Left forelimb (tissue), 1 donor: ENCODE measurements around the gene ENO2.
"Not testable (repeated sequence)": the region's sequence is repeated elsewhere in the genome, so short reads cannot be mapped to it uniquely, and the experiment has no call there.

Experiments used
- DNase-seq: peaks from one replicate; pipeline ENCODE4 v3.0.0-alpha.2; 2018; ENCODE audit warnings: low spot score

Gene ENO2

DNA sequence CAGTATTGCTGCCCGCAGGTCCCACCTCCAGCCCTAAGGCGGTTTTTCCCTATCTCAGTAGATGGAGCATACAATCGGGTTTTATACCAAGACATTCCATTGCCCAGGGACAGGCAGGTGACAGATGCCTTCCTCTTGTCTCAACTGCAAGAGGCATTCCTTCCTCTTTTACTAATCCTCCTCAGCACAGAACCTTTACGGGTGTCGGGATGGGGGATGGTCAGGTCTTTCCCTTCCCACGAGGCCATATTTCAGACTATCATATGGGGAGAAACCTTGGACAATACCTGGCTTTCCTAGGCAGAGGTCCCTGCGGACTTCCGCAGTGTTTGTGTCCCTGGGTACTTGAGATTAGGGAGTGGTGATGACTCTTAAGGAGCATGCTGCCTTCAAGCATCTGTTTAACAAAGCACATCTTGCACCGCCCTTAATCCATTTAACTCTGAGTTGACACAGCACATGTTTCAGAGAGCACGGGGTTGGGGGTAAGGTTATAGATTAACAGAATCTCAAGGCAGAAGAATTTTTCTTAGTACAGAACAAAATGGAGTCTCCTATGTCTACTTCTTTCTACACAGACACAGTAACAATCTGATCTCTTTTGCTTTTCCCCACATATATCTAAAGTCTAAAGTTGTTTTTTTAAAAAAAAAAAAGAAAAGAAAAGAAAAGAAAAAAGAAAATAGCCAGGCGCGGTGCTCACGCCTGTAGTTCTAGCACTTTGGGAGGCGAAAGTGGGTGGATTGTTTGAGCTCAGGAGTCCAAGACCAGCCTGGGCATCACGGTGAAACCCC, 28.0 kb upstream of the ENO2 start:
- not testable (repeated sequence) for DNase-seq

DNA sequence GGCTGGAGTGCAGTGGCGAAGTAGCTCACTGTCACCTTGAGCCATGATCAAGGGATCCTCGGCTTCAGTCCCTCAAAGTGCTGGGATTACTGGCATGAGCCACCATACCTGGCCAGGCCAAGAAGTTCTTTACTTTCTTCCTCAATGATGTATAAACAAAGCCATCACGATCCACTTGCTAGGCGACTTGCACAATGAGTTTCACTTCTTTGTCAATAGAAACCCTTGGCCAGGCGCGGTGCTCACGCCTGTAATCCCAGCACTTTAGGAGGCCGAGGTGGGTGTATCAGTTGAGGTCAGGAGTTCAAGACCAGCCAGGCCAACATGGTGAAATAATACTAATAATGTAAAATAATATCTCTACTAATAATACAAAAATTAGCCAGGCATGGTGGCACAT, 26.9 kb upstream of the ENO2 start:
- no peak for DNase-seq

DNA sequence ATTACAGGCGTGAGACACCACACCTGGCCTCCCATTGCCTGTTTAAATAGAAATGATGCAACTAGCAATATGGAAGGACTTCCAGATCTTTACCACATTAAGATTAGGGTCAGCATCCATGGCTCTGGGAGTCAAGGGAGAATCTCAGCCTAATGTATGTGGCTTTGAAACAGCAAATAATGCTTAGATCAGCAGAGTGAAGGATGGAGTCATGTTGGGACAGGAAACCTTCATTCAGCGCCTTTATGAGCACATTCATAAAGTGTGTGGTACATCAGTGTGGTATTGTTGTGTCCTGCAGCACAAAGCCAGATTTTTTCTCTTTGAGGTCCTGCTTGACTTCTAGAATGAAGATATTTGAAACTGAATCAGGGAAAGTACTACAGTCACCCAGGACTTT, 26.0 kb upstream of the ENO2 start:
- DNase-seq: no peak

DNA sequence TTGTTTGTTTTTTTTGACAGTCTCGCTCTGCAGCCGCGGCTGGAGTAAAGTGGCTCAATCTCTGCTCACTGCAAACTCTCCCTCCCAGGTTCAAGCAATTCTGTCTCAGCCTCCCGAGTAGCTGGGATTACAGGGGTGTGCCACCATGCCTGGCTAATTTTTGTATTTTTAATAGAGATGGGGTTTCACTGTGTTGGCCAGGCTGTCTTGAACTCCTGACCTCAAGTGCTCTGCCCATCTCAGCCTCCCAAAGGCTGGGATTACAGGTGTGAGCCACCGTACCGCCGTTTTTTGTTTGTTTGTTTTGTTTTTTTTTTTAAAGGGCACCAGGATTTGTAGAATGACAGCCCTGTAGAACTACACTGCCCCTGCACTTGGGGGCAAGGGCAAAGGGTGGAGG, 25.6 kb upstream of the ENO2 start:
- DNase-seq: not testable (repeated sequence)

DNA sequence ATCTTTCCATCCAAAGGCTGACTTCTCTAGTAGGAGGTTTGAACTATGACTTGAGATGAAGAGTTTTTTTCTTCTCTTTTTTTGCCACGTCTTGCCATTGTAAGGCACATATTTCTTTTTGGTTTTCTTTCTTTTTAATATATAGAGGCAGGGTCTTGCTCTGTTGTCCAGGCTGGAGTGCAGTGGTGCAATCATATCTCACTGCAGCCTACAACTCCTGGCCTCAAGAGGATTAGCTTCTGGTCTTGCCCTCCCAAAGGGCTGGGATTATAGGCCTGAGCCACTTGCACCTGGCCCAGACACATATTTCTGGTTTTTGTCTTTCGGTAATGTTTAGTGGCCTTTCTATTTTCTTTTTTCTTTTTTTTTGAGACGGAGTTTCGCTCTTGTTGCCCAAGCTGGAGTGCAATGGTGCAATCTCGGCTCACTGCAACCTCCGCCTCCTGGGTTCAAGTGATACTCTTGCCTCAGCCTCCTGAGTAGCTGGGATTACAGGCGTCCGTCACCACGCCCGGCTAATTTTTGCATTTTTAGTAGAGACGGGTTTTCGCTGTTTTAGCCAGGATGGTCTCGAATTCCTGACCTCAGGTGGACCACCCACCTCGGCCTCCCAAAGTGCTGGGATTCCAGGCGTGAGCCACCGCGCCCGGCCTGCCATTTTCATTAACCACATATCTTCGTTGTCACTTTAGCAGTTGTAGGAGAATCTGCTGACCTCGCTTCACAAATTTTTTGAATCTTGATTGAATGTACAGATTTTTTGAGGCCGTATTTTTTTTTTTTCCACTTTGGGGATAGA, 24.4 kb upstream of the ENO2 start:
- DNase-seq: not testable (repeated sequence)

DNA sequence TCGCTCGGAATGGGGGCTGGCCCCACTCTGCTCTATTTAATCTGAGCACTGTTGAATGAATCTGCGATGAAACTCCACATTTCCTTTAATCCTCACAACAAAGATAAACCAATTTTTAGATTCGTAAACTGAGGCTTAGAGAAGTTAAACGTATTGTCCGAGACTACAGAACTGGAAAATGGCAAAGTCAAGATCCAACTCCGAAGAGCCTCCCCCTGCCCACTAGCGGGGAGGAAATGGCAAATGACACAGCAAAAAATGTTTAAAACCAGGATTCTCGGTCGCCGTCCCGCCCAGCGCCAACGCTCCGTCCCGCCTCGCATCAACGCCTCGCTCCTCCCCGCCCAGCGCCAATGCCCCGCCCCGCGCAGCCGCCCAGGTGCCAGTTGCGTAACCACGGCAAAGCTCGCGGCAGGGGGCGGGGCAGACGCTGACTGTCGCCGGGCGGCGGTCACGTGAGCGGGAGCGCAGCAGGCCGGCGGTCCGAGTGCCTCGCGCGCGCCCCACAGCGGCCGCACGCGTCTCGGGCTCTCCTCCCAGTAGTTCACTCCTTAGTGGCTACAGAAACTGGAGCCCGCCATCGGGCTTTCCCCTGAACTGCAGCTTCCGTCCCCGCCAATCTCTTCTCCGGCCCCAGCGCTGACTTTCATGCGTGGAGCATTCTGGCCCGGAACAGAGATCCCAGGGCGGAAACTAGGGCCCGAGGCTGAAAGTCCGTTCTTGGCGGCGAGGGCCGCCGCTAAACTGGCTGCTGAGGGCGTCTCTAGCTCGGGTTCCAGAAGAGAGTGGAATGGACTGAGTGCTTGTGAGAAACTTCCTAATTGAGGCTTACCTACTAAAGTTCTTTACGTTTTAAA, 23.4 kb upstream of the ENO2 start:
- peak; percentile 100 for DNase-seq

DNA sequence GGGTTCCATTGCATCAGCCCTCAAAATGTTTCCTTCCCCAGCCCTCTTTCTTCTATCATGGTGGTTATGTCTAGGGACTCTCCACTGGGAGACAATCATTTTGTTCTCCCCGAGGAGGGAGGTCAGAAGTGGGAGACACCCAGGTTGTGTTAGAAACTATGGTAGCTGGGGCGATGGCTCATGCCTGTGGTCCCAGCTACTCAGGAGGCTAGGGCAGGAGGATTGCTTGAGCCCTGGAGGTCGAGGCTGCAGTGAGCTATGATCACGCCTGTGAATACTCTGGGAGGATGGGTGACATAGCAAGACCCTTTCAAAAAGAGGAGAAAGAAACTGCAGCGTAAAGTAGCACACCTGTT, 22.8 kb upstream of the ENO2 start:
- DNase-seq: no peak

DNA sequence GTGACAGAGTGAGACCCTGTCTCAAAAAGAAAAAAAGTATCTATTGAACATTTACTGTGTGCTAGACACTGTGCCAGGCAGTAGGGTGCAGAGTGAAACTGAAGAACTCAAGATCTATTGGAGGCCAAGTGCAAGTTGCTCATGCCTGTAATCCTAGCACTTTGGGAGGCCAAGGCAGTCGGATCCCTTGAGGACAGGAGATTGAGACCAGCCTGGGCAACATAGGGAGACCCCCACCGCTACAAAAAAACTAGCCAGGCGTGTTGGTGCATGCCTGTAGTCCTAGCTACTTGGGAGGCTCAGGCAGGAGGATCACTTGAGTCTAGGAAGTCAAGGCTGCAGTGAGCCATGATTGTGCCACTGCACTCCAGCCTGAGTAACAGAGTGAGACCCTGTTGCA, 21.7 kb upstream of the ENO2 start:
- DNase-seq: not testable (repeated sequence)

DNA sequence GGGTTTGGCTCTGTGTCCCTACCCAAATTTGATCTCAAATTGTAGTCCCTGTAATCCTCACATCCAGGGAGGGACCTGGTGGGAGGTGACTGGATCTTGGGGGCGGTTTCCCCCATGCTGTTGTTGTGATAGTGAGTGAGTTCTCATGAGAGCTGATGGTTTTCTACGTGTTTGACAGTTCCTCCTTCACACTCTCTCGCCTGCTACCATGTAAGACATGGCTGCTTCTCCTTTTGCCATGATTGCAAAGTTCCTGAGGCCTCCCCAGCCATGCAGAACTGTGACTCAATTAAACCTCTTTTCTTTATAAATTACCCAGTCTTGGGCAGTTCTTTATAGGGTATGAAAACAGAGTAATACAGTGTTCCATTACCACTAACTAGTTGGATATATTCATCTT, 20.1 kb upstream of the ENO2 start:
- DNase-seq: no peak

DNA sequence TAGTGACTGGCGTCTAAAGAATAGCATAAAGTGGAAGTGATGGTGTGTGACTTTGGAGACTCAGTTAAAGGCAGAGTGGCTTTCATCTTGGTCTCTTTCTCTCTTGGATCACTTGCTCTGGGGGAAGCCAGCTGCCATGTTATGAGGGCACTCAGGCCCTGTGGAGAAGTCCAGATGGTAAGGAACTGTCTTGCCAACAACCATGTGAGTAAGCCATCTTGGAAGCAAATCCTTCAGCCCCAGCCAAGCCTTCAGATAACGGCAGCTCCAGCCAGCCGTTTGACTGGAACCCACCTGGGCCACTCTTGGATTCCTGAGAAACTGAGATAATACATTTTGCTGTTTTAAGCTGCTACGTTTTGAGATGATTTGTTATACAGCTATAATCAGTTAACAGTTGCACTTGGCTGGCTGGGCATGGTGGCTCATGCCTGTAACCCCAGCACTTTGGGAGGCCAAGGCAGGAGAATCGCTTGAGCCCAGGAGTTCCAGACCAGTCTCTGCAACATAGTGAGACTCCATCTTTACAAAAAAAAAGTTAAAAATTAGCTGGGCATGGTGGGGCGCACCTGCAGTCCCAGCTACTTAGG, 17.4 kb upstream of the ENO2 start:
- DNase-seq: no peak

DNA sequence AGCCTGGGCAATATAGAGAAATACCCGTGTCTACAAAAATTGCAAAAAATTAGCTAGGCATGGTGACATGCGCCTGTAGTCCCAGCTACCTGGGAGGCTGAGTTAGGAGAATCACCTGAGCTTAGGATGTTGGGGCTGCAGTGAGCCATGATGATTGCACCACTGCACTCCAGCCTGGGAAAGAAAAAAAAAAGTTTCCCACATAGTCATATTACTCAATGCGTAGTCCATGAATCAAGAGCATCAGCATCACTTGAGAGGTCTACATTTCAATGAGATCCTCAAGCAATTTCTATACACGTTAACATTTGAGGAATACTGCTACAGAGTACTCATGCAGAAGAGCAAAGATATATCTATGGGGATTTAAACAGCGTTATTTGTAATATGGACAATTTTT, 15.0 kb upstream of the ENO2 start:
- DNase-seq: no peak

DNA sequence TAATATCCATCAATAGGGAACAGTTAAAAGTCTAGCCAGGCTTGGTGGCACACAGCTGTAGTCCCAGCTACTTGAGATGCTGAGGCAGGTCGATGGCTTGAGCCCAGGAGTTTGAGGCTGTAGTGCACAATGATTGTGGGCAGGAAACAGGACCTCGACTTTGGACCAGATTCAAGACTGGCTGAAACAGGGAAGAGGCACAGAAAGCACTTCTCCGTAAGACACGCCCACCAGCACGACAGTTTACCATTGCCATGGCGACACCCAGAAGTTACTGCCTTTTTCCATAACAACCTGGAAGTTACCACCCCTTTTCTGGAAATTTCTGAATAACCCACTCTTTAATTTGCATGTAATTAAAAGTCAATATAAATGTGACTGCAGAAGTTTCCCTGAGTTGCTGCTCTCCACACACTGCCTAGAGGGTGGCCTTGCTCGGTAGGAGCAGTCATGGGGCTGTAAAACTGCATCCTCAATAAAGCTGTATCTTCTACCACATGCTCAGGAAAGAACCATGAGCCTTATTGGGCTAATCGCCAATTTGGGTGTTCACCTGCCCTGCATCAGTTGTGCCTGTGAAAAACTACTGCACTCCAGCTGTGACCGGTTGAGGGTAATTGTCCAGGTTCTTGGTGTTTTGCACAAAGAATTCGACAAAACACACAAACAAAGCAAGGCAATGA, 14.4 kb upstream of the ENO2 start:
- DNase-seq: no peak

DNA sequence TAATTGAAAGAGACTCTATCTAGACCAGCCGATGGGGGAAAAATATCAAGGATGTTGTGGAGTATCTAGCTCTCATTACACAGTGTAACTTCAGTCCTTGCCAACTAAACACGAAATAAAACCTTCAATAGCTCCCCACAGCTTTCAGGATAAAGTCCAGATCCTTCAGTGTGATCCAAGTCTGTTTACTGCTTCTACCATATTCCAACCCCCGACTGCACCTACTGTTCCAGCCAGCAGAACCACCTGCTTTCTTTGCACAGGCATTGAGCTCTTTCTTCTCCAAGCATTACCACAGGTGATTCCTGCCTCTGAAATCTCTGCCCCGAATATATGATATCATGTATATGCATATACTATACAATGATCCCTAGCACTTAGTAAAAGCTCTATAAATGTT, 11.9 kb upstream of the ENO2 start:
- DNase-seq: no peak

DNA sequence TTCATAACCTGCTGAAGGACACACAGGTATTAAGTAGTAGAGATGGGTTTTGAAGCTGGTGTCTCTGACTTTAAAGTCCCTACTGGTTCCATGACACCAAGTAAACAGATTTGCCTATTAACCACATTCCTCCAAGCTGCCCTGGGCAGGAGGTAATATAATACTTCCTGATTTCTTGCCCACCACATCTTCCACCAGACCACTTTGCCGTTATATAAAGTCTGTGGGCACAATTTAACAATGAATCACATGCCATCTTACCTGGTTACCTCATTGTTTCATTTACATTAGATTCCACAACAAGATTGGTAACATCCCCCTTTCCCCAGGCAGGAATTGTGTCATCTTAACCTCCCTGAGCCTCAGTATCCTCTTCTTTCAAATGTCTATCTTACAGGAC, 10.7 kb upstream of the ENO2 start:
- DNase-seq: no peak

DNA sequence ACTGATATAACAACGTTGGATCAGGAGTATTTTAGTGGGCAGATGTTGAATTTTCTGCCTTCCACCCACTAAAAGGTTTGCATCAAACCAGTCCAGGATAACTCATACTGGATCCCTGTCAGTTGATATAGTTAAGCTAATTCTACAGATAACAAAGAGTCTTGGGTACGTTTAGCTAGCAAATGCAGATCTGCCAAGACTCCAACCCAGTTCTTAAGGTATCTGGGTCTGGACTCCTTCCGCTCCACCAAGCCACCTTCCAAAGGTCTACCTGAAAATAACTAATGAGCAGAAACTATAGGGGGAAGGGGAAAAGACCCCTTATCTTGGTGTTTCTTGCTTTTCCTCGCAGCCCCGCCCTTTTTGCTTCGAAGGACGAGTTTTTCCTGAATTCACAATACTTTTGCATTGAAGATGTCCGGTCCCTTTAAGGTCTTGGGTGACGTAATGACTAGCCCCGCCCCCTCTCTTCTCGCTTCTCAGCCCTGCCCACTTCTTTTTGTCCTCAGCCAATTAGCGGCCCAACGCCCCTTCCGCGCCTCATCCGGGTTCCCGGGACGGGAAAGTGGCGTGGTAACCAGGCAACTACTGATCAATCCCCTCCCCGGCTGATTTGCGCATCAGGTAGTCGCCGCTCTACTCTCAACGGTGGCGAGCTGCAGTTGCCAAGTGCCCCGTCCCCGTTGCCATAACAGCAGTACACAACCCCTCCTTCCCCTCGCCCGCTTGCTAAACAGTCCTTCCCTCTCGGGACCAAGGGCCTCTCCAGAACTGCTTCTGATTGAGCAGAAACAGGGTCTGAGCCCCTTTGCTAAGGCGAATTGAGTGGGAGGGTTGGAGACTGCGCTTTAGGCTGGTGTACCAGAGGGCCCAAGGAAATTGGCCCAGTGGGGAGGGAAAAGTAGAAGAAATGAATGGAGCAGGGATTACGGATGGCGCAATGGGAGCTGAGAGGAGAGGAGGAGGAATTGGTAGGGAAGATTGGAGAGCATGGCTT, 9.8 kb upstream of the ENO2 start, which contains the start of gene LRRC23:
TSS of gene LRRC23 (plus strand) at position 543 of the 997 bp plus-strand sequence. CDS start 812 bp downstream, outside the sequence.
- peak; percentile 96 for DNase-seq

DNA sequence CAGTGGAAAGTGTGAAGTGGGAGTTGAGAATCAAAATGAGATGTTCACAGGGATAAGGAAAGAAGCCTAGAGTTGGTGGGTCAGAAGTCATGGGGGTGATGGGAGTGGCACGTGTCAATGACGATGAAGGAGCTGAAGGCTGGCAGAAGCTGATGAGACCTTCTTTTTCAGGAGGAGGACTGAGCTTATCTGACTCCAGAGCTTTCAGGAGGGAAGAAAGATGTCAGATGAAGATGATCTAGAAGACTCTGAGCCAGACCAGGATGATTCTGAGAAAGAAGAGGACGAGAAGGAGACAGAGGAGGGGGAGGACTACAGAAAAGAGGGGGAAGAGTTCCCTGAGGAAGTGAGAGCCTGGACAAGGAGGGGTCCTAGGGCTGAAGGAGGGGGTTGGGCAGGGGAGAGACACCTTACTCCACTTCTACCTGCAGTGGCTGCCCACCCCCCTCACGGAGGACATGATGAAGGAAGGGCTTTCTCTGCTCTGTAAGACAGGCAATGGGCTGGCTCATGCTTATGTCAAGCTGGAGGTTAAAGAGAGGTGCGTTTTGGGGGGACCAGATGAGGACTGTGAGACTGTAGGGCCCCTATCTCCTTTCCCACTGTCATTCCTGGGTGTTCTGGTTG, 8.9 kb upstream of the ENO2 start:
- no peak for DNase-seq

DNA sequence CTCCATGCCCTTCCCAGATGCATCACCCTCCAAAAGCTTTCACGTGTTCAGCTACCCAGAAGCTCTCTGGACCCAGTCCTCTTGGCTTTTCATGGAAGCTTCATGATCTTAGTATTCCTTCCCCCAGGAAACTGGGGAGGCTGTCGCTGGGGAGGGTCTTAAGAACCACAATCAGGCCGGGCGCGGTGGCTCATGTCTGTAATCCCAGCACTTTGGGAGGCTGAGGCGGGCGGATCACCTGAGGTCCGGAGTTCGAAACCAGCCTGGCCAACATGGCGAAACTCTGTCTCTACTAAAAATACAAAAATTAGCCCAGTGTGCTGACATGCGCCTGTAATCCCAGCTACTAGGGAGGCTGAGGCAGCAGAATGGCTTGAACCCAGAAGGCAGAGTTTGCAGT, 6.2 kb upstream of the ENO2 start:
- DNase-seq: not testable (repeated sequence)

DNA sequence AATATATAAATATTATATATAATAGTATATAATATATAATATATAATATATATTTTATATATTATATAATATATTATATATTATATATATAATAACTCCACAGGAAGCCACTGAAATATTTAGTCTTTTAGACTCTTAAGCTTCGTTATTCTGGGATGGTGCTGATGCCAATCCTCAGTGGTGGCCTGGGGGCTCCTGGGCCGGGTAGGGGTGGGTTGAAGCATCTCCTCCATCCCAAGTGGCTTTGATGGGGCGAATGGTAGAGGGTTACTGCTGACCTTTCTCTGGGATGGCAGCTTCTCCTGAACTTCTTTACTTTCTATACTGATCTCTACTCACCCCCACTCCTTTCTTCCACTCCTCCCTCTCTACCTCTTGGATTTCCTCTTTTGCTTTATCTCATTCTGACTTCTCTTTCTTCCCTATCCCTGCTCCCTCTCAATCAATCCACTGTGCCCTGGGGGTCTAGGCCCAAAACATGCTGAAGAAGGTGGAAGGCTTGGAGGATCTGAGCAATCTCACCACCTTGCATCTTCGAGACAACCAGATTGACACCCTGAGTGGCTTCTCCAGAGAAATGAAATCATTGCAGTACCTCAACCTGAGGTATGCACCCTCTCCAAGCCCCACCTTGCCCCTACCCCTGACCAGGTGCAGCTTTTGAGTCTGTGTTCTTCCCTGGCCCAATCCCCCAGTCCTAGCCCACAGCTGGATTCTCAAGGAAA, 4.8 kb upstream of the ENO2 start:
- no peak for DNase-seq
